ENCODE data around the gene ZAR1.

DNA sequence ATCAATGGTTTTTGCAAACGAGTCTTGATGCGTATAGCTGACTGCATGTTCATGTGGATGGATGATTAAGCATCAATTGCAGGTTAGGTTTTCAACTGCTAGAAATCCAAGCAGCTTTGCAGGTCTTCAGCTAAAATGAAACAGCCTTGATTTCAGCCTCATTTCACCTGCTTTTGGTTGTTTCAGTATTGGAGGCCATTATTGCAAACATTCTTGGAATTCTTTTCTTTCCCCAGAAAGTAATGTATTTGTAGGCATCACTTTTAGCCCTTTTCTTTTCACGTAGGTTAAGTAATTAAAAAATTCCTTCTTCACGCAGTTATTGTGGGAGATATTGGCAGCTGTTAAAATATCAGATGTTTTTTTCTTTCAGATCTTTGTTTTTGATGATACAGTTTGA lies 8.8 kb downstream of the ZAR1 start:
- TF ChIP-seq CTCF (conservative IDR thresholded peaks at IDR 0.05 in 1 of 2, IDR thresholded peaks at IDR 0.05 in 1 of 2; ENCODE audit: extremely low read depth in 1 of 2, insufficient read depth in 1 of 2, low read depth in 1 of 2, low read length in 2 of 2) (no peak), EZH2 (IDR thresholded peaks at IDR 0.05; ENCODE audit: borderline replicate concordance, low read length) (no peak)

Data from mammary epithelial cell (primary cell).